Skin epidermis (tissue), 12 donors: Measurements from ENCODE around the gene NMNAT2.
"Not testable (repeated sequence)": the region's sequence is repeated elsewhere in the genome, so short reads cannot be mapped to it uniquely, and the experiment has no call there.

Source experiments
- H3K27ac ChIP-seq, 21 experiments: fragments of 200-600 bp; sonication (generic) in 11 of 21; one replicate each; pipeline ENCODE4 v1.5.0; 2020; ENCODE audit warnings: mild to moderate bottlenecking in 3 of 21, inconsistent platforms in 2 of 21, moderate library complexity in 2 of 21
- H3K4me3 ChIP-seq, 7 experiments: fragments of 200-600 bp; sonication (generic) in 2 of 7; one replicate each; pipeline ENCODE4 v1.5.0; 2020; ENCODE audit warnings: inconsistent platforms in 2 of 7, mild to moderate bottlenecking in 2 of 7, moderate library complexity in 1 of 7

NMNAT2 gene

GRCh38 chr1:183423541-183423940, 5.4 kb upstream of the NMNAT2 start:
- H3K27ac ChIP-seq = no peak overlapping the region
- H3K4me3 ChIP-seq = no peak overlapping the region

GRCh38 chr1:183419399-183419798, 1.2 kb upstream of the NMNAT2 start:
- Histone ChIP-seq H3K27ac (no peak overlapping the region), H3K4me3 (no peak overlapping the region)

- Histone ChIP-seq H3K27ac (no peak overlapping the region), H3K4me3 (no peak overlapping the region)
These were observed 516 bp upstream of the NMNAT2 start for GRCh38 chr1:183418696-183419095.

- Histone ChIP-seq H3K27ac (no peak overlapping the region), H3K4me3 (peak overlapping the region in 3 of 7 experiments; percentile 18 to 35 (median 18))
These were observed 1.1 kb downstream of the NMNAT2 start for GRCh38 chr1:183416850-183417771.

- H3K27ac ChIP-seq = no peak overlapping the region
- no peak overlapping the region for H3K4me3 ChIP-seq
These were observed 3.8 kb downstream of the NMNAT2 start for GRCh38 chr1:183414365-183414764.

- H3K27ac ChIP-seq = no peak overlapping the region
These were observed 7.1 kb downstream of the NMNAT2 start for GRCh38 chr1:183411091-183411490.

GRCh38 chr1:183407961-183408360, 10.2 kb downstream of the NMNAT2 start:
- Histone ChIP-seq H3K27ac (no peak overlapping the region), H3K4me3 (no peak overlapping the region)

More at GRCh38 chr1:183411091-183411490, 7.1 kb downstream of the NMNAT2 start:
- H3K4me3 ChIP-seq = no peak overlapping the region

- Histone ChIP-seq H3K4me3 (no peak overlapping the region), H3K27ac (no peak overlapping the region)
These were observed 10.7 kb downstream of the NMNAT2 start for GRCh38 chr1:183407474-183407873.

GRCh38 chr1:183404476-183404875, 13.7 kb downstream of the NMNAT2 start:
- Histone ChIP-seq H3K27ac (no peak overlapping the region), H3K4me3 (no peak overlapping the region)

GRCh38 chr1:183403498-183403897, 14.7 kb downstream of the NMNAT2 start:
- Histone ChIP-seq H3K27ac (no peak overlapping the region), H3K4me3 (no peak overlapping the region)

- not testable (repeated sequence) for H3K27ac ChIP-seq, H3K4me3 ChIP-seq
These were observed 16.6 kb downstream of the NMNAT2 start for GRCh38 chr1:183401565-183401964.

GRCh38 chr1:183394435-183394834, 23.7 kb downstream of the NMNAT2 start:
- no peak overlapping the region for H3K27ac ChIP-seq
- no peak overlapping the region for H3K4me3 ChIP-seq

GRCh38 chr1:183391863-183392262, 26.3 kb downstream of the NMNAT2 start:
- Histone ChIP-seq H3K27ac (no peak overlapping the region), H3K4me3 (no peak overlapping the region)

GRCh38 chr1:183390561-183390960, 27.6 kb downstream of the NMNAT2 start:
- Histone ChIP-seq H3K4me3 (no peak overlapping the region), H3K27ac (no peak overlapping the region)

GRCh38 chr1:183388735-183389134, 29.4 kb downstream of the NMNAT2 start:
- H3K27ac ChIP-seq = no peak overlapping the region
- no peak overlapping the region for H3K4me3 ChIP-seq

- H3K4me3 ChIP-seq = no peak overlapping the region
- no peak overlapping the region for H3K27ac ChIP-seq
These were observed 32.6 kb downstream of the NMNAT2 start for GRCh38 chr1:183385340-183386144.

GRCh38 chr1:183379951-183380350, 38.2 kb downstream of the NMNAT2 start:
- no peak overlapping the region for H3K27ac ChIP-seq
- no peak overlapping the region for H3K4me3 ChIP-seq

GRCh38 chr1:183375381-183375780, 42.8 kb downstream of the NMNAT2 start:
- Histone ChIP-seq H3K27ac (no peak overlapping the region), H3K4me3 (no peak overlapping the region)

GRCh38 chr1:183374825-183375224, 43.4 kb downstream of the NMNAT2 start:
- no peak overlapping the region for H3K27ac ChIP-seq
- H3K4me3 ChIP-seq = no peak overlapping the region

- H3K27ac ChIP-seq = no peak overlapping the region
- no peak overlapping the region for H3K4me3 ChIP-seq
These were observed 45.5 kb downstream of the NMNAT2 start for GRCh38 chr1:183372586-183373230.
